Retinal pigment epithelial cell (primary cell): ENCODE data around the gene PPM1N.

Experiments used
- DNase-seq: peaks from one replicate; pipeline ENCODE4 v3.0.0-alpha.2; 2010; ENCODE audit warnings: low read depth
- H3K4me3 ChIP-seq: 2 replicates; pipeline ENCODE4 v1.5.1; 2011; ENCODE audit warnings: mild to moderate bottlenecking, low read length, control low read depth, moderate library complexity
- TF ChIP-seq, protein P1 (sequence below): conservative IDR thresholded peaks from 2 replicates; pipeline ENCODE4 v1.5.1; 2011; ENCODE audit warnings: low read depth, low read length, control low read depth, inconsistent platforms

The PPM1N gene

DNA sequence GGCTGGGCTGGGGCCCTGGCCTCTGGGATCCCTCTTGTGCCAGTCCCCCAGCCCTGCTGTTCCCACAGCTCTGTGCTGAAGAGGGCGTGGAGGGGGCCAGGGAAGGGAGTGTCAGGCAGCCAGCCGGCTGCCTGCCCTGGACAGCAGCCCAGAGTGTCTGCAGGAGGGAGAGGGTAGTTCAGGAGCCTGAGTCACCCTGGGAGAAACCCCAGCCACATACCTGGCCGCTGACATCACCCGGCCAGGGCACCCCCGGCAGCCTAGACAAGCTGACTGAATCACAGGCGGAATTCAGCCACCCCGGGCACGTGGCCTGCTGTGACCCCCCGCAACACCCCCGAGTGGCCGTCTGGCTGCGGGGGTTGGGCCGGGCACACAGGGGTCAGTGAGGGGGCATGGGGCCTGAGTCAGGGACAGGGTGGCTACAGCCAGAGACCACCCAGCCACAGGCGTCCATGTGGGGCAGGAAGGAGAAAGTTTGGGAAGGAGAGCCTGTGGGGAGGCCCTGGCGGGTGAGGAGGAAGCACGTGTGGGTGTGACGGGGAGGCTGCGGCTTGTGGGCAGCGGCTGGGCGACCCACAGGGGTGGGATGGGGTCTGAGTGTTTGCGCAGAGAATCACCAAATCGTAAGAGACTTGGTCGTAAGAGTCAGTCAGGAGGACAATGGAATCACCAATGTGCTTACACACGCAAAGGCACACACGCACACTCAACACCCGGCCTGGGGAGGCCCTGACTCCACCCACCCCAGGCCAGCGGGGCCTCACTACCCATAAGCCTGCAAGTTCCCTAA, 42.3 kb upstream of the PPM1N start:
- TF ChIP-seq, protein P1, sequence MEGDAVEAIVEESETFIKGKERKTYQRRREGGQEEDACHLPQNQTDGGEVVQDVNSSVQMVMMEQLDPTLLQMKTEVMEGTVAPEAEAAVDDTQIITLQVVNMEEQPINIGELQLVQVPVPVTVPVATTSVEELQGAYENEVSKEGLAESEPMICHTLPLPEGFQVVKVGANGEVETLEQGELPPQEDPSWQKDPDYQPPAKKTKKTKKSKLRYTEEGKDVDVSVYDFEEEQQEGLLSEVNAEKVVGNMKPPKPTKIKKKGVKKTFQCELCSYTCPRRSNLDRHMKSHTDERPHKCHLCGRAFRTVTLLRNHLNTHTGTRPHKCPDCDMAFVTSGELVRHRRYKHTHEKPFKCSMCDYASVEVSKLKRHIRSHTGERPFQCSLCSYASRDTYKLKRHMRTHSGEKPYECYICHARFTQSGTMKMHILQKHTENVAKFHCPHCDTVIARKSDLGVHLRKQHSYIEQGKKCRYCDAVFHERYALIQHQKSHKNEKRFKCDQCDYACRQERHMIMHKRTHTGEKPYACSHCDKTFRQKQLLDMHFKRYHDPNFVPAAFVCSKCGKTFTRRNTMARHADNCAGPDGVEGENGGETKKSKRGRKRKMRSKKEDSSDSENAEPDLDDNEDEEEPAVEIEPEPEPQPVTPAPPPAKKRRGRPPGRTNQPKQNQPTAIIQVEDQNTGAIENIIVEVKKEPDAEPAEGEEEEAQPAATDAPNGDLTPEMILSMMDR, result no peak
- peak overlapping the region; percentile 19 for H3K4me3 ChIP-seq
- peak; percentile 99 for DNase-seq

DNA sequence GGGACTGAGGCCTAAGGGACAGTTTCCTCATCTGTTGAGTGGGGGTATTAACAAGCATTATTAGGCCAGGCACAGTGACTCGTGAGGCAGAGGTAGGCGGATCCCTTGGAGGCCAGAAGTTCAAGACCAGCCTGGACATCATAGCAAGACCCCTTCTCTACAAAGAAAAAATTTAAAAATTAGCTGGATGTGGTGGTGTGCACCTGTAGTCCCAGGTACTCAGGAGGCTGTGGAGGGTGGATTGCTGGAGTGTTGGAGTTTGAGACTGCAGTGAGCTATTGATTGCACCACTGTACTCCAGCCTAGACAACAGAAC, 41.8 kb upstream of the PPM1N start:
- TF ChIP-seq, protein P1, result no peak
- DNase-seq, result no peak
- H3K4me3 ChIP-seq, result no peak overlapping the region

DNA sequence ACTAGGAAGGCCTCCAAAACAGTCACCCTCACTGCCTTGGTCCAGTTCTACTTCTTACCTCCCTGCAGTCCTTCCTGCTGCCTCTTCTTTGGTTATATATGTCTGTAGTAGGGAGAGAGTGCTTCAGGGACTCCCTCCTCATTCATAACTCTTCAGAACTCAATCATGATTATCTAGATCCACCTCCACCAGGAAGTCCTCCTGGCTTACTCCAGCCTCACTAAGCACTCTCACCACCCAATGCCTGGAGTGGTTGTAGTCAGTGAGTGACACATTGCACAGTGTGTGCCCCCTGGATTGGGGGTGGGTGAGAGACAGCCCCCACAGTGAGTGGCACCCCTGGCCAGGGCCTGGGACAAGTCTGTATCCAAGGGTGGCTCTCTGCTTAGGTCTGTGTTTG, 40.5 kb upstream of the PPM1N start:
- TF ChIP-seq, protein P1, result no peak
- DNase-seq, result no peak
- H3K4me3 ChIP-seq, result no peak overlapping the region

DNA sequence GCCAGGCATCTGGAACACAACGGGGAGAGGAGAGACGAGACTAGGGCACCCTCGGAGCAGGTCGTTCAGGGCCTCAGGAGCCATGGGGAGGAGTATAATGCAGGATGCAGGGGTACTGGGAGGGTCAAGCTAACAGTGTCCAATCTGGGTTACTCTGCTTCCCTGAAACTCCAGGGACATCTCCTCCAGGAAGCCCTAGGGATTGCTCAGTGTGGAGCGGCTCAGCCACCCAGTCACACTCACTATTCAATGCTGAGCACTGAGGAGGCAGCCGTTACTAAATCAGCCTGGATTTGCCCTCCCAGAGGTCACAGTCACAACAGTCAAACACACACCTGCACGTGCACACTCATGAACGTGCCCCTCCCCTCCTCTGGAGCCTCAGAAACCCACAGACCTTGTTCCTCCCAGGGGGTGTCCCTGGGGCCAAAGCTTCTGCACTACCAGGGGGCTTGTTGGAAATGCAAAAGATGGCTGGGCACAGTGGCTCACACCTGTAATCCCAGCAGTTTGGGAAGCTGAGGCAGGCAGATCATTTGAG, 37.4 kb upstream of the PPM1N start:
- H3K4me3 ChIP-seq, result no peak overlapping the region
- DNase-seq, result no peak
- TF ChIP-seq, protein P1, result no peak

DNA sequence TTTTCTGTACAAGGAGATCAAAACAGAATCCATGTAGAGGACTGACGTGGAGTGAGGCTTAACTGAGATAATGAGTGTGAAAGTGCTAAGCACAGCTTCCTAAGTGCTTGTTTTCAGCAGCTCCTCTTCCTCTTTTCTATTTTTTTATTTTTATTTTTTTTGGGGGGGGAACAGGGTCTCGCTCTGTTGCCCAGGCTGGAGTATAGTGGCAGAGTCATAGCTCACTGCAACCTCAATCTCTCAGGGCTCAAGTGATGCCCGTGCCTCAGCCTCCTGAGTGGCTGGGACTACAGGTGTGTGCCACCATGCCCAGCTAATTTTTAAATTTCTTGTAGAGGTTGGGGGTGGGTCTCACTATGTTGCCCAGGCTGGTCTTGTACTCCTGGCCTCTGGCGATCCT, 36.1 kb upstream of the PPM1N start:
- no peak for DNase-seq
- no peak overlapping the region for H3K4me3 ChIP-seq
- TF ChIP-seq, protein P1, result no peak

DNA sequence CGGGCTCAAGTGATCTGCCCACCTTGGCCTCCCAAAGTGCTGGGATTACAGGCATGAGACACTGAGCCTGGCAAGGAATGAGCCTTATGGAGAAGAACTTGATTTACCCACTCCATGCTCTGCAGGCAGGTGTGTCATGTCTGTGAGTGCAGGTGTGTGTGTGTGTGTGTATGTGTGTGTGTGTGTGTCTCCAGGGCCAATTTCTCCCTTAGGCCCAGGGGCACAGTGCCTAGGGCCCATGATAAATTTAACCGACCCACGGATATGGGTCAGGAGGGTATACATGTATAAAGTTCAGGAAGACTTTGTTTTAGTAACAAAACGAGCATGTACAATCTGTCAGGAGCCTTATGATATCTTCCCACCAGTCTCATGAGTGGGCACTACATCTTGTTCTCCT, 35.0 kb upstream of the PPM1N start:
- no peak overlapping the region for H3K4me3 ChIP-seq
- no peak for DNase-seq
- TF ChIP-seq, protein P1, result no peak

DNA sequence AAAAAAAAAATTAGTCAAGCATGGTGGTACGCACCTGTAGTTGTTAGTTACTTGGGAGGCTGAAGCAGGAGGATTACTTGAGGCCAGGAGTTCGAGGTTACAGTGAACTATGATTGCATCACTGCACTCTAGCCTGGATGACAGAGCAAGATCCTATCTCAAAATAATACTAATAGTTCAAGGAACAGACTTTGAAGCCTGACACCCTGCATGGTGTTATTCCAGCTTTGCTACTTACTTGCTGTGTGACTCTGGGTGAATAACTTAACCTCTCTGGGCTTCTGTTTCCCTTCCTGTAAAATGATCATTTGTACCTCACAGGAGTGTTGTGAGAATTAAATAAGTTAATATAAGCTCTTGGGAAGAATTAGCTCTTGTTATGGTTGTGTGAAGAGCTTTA, 34.0 kb upstream of the PPM1N start:
- TF ChIP-seq, protein P1, result no peak
- DNase-seq, result no peak
- no peak overlapping the region for H3K4me3 ChIP-seq
